GM19023 (cell line): ENCODE measurements around the gene ARL10.

Experiments
- ATAC-seq: cut with Tn5 transposase; IDR thresholded peaks from one replicate; pipeline ENCODE4 v1.9.1; 2021; ENCODE audit warnings: mild to moderate bottlenecking, moderate library complexity; ENCODE audit not compliant: unreplicated experiment

Gene ARL10, protein sequence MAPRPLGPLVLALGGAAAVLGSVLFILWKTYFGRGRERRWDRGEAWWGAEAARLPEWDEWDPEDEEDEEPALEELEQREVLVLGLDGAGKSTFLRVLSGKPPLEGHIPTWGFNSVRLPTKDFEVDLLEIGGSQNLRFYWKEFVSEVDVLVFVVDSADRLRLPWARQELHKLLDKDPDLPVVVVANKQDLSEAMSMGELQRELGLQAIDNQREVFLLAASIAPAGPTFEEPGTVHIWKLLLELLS

DNA sequence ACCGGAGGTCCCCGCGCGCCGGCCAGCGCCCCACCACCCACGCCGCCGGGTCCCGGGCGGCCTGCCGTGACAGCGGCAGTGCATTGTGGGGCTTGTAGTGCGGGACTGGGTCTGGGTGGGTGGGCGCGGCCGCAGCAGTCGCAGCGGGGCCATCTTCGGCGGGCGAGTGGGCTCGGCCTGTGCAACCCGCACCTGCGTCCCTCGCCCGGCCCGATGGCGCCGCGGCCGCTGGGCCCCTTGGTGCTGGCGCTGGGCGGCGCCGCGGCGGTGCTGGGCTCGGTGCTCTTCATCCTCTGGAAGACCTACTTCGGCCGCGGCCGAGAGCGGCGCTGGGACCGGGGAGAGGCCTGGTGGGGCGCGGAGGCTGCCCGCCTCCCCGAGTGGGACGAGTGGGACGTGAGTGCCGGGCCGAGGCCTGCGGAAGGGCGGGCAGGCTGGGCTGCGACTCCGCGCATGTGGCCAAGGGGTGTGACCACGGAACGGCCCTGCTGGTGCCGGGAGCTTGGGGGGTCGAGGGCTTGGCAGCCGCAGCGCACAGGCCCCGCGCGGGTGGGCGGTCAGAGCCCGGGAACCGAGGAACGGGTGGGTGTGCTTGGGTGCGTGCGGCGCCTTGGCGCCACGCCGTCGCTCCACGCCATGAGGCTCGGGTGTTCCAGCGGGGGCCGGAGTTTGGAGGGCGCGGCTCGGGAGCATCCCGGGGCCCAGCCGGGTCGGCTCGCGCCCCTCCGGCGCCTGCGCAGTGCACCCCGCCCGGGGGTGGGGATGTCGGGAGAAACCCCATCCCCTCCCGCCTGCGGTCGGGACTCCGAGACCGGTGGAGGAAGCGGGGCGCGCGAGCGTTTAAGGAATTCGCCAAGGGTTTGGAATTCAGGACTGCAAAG, at the start of gene ARL10:
Gene ARL10, plus strand, starts transcription at position 137 of the 881 bp plus-strand sequence. Its CDS starts 77 bp downstream, at position 214.
- peak; percentile 37 for ATAC-seq

DNA sequence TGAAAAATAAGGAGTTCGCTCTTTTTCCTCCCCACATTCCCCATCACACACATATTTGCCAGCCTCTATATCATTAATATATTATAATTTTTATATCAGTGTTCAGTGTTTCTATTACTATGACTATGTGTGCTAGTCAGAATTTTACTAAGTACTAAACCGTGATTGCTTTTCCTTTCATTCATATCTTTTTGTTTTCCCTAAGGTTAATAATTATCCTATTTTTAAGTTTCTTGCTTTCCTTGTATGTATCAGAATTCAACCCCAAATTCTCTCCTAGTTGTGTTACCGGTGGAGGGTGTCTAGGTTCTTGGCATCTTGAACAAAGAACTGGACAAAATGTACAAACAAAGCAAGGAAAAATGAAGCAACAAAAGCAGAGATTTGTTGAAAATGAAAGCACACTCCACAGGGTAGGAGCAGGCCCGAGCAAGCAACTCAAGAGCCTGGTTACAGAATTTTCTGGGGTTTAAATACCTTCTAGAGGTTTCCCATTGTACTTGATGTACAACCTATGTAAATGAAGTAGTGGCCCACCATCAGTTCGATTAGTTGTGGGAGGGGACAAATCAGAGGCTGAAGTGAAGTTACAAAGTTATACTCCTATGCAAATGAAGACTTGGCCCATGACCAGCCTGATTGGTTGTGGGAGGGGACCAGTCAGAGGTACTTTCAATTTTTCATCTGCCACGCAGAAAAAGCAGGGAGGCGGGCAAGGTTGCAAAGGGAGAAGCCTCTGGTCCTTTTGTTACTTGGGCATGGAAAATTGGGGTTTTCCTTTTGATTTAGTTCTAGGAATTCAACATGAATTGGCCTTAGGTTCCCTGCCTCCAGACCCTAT, 47.5 kb upstream of the ARL10 start:
- no peak for ATAC-seq

DNA sequence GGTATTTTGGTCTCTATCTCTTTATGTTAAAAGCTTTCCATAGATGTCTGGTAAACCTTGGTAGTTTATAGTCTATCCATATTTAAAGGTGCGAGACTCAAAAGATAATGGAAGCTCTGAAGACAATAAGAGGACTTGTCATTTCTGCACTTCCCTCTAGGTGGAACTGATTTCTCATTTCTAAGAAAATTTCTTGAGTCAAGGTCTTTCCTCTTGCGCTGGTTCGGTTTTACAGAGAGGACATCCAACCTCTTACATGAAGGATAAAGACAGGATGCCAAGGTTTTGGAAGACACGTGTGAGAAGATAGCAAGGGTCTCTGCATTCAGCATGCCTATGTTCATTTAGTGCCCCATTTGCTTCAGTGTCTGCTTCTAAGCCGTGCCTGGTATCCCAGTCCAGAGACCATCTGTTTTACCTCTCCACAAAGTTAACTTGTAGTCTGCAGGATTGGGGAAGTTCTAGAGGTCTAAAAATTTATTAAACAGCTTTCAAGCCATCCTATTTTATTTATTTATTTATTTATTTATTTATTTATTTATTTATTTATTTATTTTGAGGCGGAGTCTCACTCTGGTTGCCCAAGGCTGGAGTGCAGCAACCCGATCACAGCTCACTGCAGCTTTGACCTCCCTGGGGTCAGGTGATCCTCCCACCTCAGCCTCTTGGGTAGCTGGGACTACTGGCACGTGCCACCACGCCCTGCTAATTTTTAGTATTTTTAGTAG, 45.3 kb upstream of the ARL10 start:
- ATAC-seq = no peak

DNA sequence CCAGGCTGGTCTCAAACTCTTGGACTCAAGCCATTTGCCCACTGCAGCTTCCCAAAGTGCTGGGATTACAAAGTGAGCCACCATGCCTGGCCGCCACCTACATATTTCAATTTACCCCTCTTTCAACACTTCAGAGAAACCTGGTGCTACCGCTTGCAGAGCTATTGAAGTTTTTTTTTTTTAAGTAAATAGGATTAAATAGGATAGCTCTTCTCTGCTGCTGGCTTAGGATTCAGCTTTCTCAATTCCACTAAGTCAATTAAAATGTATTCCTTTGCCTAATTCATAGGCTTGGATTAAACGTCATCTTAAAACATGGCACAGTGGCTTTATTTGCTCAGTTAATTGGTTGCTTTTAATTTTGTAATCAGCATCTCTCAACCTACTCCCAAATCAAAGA, 44.7 kb upstream of the ARL10 start:
- ATAC-seq = no peak

DNA sequence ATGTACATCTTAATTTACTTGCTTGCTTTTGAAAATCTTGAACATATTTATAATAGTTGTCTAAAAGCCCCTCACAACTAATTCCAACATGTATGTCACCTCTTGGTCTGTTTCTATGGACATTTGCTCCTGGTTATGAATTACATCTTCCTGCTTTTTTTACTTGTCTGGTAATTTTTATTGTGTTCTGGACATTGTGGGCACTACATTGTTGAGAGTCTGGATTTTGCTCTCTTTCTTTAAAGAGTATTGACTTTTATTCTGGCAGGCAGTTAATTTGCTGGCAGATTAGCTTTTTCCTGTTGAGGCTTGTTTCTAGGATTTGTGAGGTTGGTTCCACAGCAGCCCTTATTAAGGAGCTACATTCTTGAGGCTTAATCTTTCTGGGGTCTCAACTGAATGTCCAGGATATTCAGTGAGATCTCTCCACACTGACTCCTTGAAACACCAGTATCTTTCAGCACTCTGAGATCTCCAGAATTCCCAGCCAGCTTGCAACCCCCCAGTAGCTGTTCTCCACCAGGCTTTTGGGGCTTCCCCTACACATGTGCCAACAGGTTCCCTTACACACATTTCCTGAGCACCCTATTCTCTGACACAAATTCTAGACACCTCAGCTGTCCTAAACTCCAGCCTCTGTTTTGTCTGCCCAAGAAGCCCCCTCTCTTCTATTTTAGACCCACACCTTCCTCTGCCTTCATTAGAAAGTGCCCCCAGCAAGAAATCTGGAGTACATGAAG, 31.1 kb upstream of the ARL10 start:
- ATAC-seq = no peak

DNA sequence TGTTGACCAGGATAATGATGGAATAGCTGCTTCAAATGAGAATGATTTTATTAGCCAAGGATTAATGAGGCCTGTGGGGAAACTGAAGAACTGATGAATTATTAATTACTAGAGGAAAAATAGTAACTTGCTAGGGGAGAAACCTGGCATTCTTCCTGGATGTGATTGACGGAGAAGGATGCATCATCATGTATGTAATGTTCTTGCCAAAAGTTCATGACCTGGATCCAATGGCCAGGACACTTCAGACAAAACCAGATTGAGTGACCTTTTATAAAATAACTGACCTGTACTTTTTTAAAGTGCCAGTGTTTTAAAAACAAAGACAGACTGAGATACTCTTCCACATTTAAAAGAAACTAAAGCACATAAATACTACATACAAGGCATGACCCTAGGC, 27.4 kb upstream of the ARL10 start:
- ATAC-seq = no peak

DNA sequence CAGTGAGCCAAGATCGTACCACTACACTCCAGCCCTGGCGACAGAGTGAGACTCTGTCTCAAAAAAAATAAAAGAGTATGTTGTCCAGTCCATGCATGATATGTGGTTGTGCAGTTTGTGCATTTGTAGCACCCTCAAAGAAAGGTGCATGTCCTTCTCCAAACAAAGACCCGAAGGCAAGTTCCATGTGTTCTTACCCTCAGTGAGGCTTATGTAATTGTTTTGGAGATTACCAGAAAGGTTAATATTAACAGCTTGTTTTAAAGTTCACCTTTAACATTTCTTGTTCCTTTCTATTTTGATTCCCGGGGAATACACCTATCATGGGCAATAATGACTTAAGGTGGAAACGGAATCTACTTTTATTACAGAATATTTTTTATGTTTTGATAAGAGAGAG, 26.0 kb upstream of the ARL10 start:
- ATAC-seq = no peak

DNA sequence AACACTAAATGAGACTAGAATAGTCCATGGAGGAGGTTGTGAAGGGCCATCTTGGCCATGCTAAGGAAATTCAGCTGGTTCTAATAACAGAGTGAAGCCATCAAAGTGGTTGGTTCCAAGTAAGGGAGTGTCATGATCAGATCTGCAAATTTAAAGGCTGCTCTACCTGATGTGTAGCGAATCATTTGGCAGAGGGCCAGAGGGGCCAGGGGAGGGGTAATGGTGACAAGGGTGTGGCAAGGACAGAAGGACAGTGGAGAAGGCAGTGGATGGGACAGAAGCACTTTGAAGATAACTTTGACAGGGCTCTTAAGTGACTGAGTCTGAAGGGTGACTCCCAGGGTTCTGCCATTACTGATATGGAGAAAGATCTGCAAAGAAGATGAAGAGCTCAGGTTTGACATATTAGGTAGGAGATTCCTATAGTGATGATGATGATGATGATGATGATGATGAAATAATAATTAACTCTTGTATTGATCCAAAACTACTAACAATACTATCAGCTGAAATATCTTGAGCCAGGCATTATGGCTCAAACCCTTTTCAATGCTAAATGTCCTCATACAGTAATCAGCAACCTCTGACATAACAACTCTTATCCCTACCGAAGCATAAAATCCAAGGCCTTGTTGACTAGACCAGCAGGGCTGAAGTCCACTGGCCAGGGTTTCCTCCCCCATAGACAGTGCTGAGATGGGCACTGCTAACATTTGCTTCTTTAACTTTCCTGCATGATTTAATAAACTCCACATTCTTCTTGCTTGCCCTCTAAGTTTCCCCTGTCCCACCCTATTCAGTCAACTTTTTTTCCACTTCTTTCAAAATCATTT, 23.7 kb upstream of the ARL10 start:
- no peak for ATAC-seq

DNA sequence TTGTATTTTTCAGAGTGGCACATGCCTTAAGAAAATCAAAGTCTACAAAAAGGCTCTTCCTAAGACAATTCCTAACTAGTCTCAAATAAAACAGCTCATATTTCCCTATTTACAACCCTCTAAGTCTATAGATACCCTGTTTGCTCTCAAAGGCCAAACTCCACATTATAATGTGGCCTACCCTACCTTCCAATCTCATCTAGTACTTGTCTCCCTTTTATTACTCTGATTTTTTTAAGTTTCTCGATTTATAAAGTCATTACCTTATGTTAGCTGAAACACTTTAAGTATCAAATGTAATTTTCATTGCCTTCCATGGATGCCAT, 23.2 kb upstream of the ARL10 start:
- no peak for ATAC-seq

DNA sequence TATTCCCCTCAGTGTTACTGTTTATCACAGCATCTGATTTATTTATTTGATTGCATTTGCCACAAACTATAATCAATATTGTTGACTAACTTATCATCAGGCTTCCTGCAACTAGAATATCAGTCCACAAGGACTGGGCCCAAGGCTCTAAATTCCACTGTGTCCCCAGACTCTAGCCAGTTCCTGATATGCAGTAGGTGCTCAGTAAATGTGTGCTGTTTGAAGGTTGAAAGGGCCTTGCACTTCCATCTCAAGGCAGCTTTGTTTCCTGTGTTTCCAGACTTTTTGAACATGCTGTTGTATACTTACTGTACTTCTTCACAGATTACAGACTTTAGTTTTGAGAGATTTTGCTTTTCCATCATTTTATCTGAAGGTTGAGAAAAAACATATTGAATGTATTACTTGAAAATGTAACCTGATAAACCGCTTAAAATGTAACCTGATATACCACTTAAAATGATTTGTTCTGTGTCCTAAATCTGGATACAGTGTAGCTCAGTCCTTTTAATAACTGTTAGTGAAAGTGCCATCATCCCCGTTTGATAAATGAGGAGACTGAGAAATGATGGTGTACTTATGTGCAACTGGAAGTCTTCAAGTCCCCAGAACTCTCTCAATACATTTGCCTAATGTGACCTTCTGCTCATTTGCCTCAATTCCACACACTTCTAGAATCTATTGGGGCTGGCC, 22.4 kb upstream of the ARL10 start:
- no peak for ATAC-seq

DNA sequence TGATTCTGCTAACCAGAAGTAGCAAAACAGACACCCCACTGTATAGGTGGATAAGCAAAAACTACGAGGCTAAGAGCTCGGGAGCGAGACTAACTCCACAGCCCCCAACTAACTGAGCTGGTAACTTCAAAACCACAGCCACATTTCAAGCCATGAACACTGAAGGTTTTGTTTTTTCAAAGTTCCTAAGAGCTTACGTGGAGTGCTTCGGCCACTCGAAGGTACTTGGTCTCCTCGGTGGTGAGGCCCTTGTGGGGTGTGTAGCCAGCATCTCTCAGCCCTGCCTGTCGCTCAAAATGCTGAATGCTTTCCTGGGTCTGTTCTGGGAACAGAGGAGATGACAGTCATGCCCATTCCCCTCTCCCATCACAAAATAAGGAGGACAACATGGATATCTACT, 14.9 kb upstream of the ARL10 start:
- ATAC-seq = no peak

DNA sequence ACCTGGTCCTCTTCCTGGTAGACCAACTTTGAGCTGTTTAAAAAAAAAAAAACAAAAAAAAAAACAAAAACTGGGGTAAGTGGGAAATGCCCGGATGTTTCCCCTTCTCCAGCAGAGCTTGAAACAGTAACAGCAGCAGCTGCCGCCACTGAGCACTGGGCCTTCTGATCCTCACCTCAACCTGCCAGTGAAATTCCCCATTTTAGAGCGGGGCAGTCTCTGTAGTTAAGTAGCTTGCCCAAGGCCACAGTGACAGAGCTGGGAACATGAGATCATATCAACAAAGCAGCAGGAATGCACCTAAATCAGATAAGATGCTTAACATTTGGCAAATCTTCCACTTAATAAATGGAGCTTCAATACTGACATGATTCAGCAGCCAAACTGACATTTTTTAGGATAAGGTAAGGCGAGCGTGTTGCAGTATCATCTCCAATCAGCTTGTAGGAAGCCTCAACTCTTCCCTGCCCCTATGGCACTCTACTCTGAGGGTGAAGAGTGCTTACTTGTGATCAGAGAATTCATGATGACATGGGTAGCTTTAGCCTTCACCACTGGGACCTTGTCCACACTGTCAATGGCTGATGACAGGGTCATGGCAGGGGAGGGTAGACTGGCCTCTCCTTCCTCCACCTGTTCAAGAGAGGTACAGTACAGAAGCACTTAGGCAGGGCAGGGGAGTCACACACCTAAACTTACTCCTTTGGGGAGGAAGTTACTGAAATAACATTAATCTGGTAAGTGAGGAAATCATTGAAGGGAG, 13.0 kb upstream of the ARL10 start:
- ATAC-seq = no peak

DNA sequence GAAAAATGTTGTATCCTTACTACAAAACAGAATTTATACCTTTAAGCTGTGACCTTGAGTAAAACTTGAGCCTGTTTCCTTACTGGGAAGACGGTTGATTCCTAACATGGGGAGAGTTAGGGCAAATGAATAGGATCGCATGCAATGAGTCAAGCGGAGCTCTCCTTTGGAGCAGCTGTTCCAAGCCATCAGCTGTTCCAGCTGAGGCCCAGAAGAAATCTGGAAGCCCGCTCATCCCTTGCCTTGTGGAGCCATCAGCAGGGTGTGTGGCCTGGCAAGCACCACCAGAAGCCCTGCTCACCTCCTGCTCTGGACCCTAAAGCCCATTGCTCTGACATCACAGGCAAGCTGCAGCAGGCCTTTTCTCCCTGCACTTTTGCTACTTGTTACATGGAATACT, 11.8 kb upstream of the ARL10 start:
- ATAC-seq = no peak

DNA sequence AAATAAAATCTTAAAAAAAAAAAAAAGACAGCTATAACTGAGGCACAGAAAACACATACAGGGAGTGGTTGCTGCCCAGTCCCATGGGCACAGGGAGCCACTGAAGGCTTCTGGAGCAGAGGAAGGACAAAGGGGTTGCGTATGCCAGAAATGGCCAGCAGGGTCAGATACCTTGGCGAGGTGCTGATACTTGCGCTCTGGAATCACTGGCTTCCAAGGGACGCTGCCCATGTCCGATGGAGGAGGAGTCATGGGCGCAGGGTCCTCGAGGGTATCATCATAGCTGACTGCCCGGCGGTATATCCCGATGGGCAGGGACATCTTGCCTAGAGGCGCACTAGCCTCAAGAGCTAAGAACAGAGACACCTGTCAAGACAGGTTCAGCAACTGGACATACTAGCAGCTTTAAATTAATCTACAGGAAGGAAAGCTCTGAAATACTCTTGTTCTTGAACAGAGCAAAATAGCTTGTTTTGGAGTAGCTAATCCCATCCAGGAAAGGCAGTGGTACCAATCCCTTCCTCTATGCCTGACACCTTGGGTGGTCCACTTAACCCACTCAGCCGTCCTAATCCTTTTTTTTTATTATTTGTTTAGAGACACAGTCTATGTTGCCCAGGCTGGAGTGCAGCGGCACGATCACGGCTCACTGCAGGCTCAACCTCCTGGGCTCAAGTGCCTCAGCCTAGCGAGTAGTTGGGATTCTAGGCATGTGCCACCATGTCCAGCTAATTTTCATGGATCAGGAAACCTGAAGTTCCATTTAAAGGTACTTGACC, 9.7 kb upstream of the ARL10 start:
- ATAC-seq = no peak

DNA sequence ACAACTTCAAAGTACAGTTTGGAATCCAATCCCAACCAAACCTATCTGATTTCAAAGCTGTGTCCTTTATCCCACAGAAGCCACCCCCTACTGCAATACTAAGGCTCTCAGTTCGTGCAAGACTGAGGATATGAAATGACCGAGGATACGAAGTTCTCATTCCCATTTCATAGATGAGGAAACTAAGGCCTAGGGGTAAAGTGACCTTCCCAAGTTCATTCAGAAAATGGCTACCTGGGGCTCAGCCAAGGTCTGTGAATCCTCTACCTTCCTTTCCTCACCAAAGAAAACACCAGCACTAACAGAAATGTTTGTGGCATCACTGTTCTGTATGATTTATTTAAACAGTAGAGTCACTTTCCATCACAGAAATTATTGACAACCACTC, 9.1 kb upstream of the ARL10 start:
- no peak for ATAC-seq

DNA sequence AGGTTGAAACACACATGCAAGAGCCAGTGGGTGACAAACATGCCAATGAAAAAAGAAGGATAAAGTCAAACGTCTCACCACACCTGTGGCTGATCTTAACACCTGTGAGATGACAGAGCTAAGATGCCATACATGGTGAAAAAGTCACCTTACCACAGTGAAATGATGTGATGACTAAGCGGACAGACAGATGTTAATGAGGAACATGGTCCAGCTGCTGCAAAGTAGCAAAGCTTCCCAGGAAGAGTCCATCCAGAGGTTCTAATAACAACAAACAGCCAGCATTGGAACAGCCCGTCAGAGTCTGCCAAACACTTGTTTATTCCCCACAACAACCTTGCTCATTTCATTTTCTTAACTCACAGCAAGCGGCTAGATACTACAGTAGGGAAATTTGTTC, 5.6 kb upstream of the ARL10 start:
- ATAC-seq = no peak

DNA sequence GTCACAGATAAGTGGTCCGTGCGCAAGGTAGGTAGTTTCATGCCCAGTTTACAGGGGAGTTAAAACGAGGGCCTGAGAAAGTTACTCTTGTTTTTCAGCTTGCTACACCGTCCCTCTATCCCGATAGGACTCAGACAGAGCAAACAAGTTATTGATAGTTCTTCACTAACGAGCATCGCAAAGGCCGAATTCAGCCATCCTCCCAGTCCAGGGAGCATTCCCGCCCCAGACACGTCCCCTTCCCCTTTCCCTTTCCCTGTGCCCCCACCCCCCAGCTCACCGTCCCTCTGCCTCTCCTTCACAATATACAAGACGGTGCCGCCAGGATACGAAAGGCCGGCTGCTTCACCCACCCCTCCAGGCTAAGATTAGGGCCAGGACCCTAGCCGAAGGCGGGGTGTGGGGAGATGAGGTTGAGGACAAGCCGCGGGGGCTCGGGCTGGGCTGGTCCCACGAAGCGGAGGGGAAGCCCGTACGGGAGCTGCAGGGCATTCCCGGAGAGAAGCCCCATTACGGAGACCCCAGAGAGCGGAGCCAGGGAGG, 4.3 kb upstream of the ARL10 start:
- no peak for ATAC-seq
